GM21381 (cell line): ENCODE data around the gene CRHR2.
"Not testable (repeated sequence)": the region's sequence is repeated elsewhere in the genome, so short reads cannot be mapped to it uniquely, and the experiment has no call there.

Experiments
- ATAC-seq: cut with Tn5 transposase; IDR thresholded peaks from one replicate; pipeline ENCODE4 v1.9.1; 2021; ENCODE audit warnings: mild to moderate bottlenecking, moderate library complexity; ENCODE audit not compliant: unreplicated experiment

CRHR2 gene

GRCh38 chr7:30682212-30683083 is at the start of gene CRHR2:
CRHR2 (minus strand) TSS chr7:30682456; CDS start chr7:30682280, 176 bp downstream.
- no peak for ATAC-seq

- ATAC-seq: no peak
Measured at GRCh38 chr7:30731581-30731980, 49.3 kb upstream of the CRHR2 start.

- ATAC-seq: no peak
Measured at GRCh38 chr7:30730996-30731395, 48.7 kb upstream of the CRHR2 start.

GRCh38 chr7:30730097-30730496 is 47.8 kb upstream of the CRHR2 start:
- no peak for ATAC-seq

- no peak for ATAC-seq
Measured at GRCh38 chr7:30729642-30730041, 47.4 kb upstream of the CRHR2 start.

GRCh38 chr7:30728591-30729100 is 46.4 kb upstream of the CRHR2 start:
- no peak for ATAC-seq

- no peak for ATAC-seq
Measured at GRCh38 chr7:30727061-30727945, 45.0 kb upstream of the CRHR2 start.

GRCh38 chr7:30726296-30727006 is 44.2 kb upstream of the CRHR2 start:
- no peak for ATAC-seq

- ATAC-seq: no peak
Measured at GRCh38 chr7:30723776-30724175, 41.5 kb upstream of the CRHR2 start.

- no peak for ATAC-seq
Measured at GRCh38 chr7:30722671-30723070, 40.4 kb upstream of the CRHR2 start.

GRCh38 chr7:30722187-30722586 is 39.9 kb upstream of the CRHR2 start:
- ATAC-seq: no peak

- no peak for ATAC-seq
Measured at GRCh38 chr7:30721211-30721610, 39.0 kb upstream of the CRHR2 start.

GRCh38 chr7:30719434-30719833 is 37.2 kb upstream of the CRHR2 start:
- not testable (repeated sequence) for ATAC-seq

- ATAC-seq: no peak
Measured at GRCh38 chr7:30717181-30717580, 34.9 kb upstream of the CRHR2 start.

- no peak for ATAC-seq
Measured at GRCh38 chr7:30714129-30714528, 31.9 kb upstream of the CRHR2 start.

GRCh38 chr7:30713392-30713791 is 31.1 kb upstream of the CRHR2 start:
- no peak for ATAC-seq

GRCh38 chr7:30710669-30711068 is 28.4 kb upstream of the CRHR2 start:
- ATAC-seq: no peak

GRCh38 chr7:30709549-30709948 is 27.3 kb upstream of the CRHR2 start:
- no peak for ATAC-seq

GRCh38 chr7:30708983-30709382 is 26.7 kb upstream of the CRHR2 start:
- no peak for ATAC-seq

GRCh38 chr7:30708412-30708811 is 26.2 kb upstream of the CRHR2 start:
- no peak for ATAC-seq
